Measurements from ENCODE around the gene ANGPTL2. TPM values are rescaled to one million over a fixed set of nuclear protein-coding genes. Genes with fewer than 3 reads are reported as not detected.

Gene ANGPTL2
- total RNA-seq, 4 donors from 2014 or later = 9.1 to 48.3 (median 12.1) TPM

GRCh38 chr9:127135056-127135745 lies 12.8 kb upstream of the ANGPTL2 start:
- Histone ChIP-seq H3K4me3 (no peak overlapping the region), H3K4me1 (peaks cover 84 to 86% of the 10 kb centered on the region in 2 donors), H3K27me3 (no peaks in the 10 kb centered on the region), H3K27ac (peak overlapping the region; percentile 92 to 98 (median 94)), H3K9me3 (no peaks in the 10 kb centered on the region), H3K36me3 (no peaks in the 10 kb centered on the region)
- no peak for DNase-seq
- no peak for ATAC-seq
- in situ Hi-C loops (cut with MboI; ENCODE audit: low sequenced_read_pairs in 4 of 4) (no loop called here), intact Hi-C loops (cut with DNase I; ENCODE audit: low total_unique reads) (loop anchor here (10.0 kb wide), 1 partner anchor 330 kb away; the partner anchor contains the start of gene ZBTB43)
- no peak for TF ChIP-seq CTCF (IDR thresholded peaks at IDR 0.05 in 4 of 5, conservative IDR thresholded peaks at IDR 0.05 in 1 of 5)
- no peak for TF ChIP-seq POLR2A (IDR thresholded peaks at IDR 0.05)

GRCh38 chr9:127133739-127134167 lies 11.3 kb upstream of the ANGPTL2 start:
- in situ Hi-C loops (cut with MboI; ENCODE audit: low sequenced_read_pairs in 4 of 4) = no loop called here
- Histone ChIP-seq H3K4me1 (peaks cover 85 to 87% of the 10 kb centered on the region in 2 donors), H3K9me3 (no peaks in the 10 kb centered on the region), H3K36me3 (no peaks in the 10 kb centered on the region), H3K4me3 (peak overlapping the region in 2 of 4 donors; percentile 12 to 28), H3K27me3 (no peaks in the 10 kb centered on the region), H3K27ac (peak overlapping the region; percentile 92 to 98 (median 94))
- DNase-seq = peak; percentile 82 to 89
- intact Hi-C loops (cut with DNase I; ENCODE audit: low total_unique reads) = loop anchor here (10.0 kb wide), 1 partner anchor 329 kb away; the partner anchor contains the start of gene ZBTB43
- TF ChIP-seq POLR2A (IDR thresholded peaks at IDR 0.05) (peak; percentile 31 to 79), CTCF (IDR thresholded peaks at IDR 0.05 in 4 of 5, conservative IDR thresholded peaks at IDR 0.05 in 1 of 5) (no peak)
- peak; percentile 40 to 52 for ATAC-seq

GRCh38 chr9:127132921-127133647 lies 10.6 kb upstream of the ANGPTL2 start:
- Histone ChIP-seq H3K9me3 (no peaks in the 10 kb centered on the region), H3K27me3 (no peaks in the 10 kb centered on the region), H3K36me3 (no peaks in the 10 kb centered on the region), H3K27ac (peak overlapping the region; percentile 92 to 98 (median 94)), H3K4me3 (peak overlapping the region in 2 of 4 donors; percentile 12 to 28), H3K4me1 (peaks cover 84 to 85% of the 10 kb centered on the region in 2 donors)
- peak in 1 of 2 donors; percentile 29 for ATAC-seq
- TF ChIP-seq POLR2A (IDR thresholded peaks at IDR 0.05) = no peak
- TF ChIP-seq CTCF (IDR thresholded peaks at IDR 0.05 in 4 of 5, conservative IDR thresholded peaks at IDR 0.05 in 1 of 5) = no peak
- DNase-seq = peak in 1 of 2 donors; percentile 55
- intact Hi-C loops (cut with DNase I; ENCODE audit: low total_unique reads) = loop anchor here (10.0 kb wide), 1 partner anchor 328 kb away; the partner anchor contains the start of gene ZBTB43
- in situ Hi-C loops (cut with MboI; ENCODE audit: low sequenced_read_pairs in 4 of 4) = no loop called here

GRCh38 chr9:127132375-127132774 lies 9.9 kb upstream of the ANGPTL2 start:
- H3K27ac ChIP-seq = peak overlapping the region; percentile 92 to 98 (median 94)

More at GRCh38 chr9:127132375-127132774, 9.9 kb upstream of the ANGPTL2 start:
- H3K4me3 ChIP-seq = no peak overlapping the region
- intact Hi-C loops (cut with DNase I; ENCODE audit: low total_unique reads) (loop anchor here (10.0 kb wide), 1 partner anchor 328 kb away; the partner anchor contains the start of gene ZBTB43), in situ Hi-C loops (cut with MboI; ENCODE audit: low sequenced_read_pairs in 4 of 4) (no loop called here)
- no peaks in the 10 kb centered on the region for H3K9me3 ChIP-seq
- ATAC-seq = no peak
- no peaks in the 10 kb centered on the region for H3K36me3 ChIP-seq
- peak in 1 of 2 donors; percentile 15 for DNase-seq
- TF ChIP-seq CTCF (IDR thresholded peaks at IDR 0.05 in 4 of 5, conservative IDR thresholded peaks at IDR 0.05 in 1 of 5) (no peak), POLR2A (IDR thresholded peaks at IDR 0.05) (no peak)
- H3K4me1 ChIP-seq = peaks cover 82% of the 10 kb centered on the region in 2 donors
- no peaks in the 10 kb centered on the region for H3K27me3 ChIP-seq

All from gastrocnemius medialis (tissue), 4 donors.